GM21526 (cell line): ENCODE measurements around the gene MN1.

Experiments used
- ATAC-seq: cut with Tn5 transposase; IDR thresholded peaks from one replicate; pipeline ENCODE4 v1.9.1; 2021; ENCODE audit warnings: moderate library complexity; ENCODE audit not compliant: unreplicated experiment, low FRiP score

Gene MN1

GRCh38 chr22:27801616-27802345, at the start of gene MN1:
Gene MN1 (minus strand): TSS chr22:27801756. CDS start chr22:27800543, 1,213 bp downstream.
- ATAC-seq: no peak

GRCh38 chr22:27850000-27850521, 48.5 kb upstream of the MN1 start:
- no peak for ATAC-seq

- no peak for ATAC-seq
These were observed 46.4 kb upstream of the MN1 start for GRCh38 chr22:27848005-27848404.

GRCh38 chr22:27846910-27847309, 45.4 kb upstream of the MN1 start:
- ATAC-seq: no peak

GRCh38 chr22:27846248-27846757, 44.7 kb upstream of the MN1 start:
- no peak for ATAC-seq

- no peak for ATAC-seq
These were observed 44.1 kb upstream of the MN1 start for GRCh38 chr22:27845644-27846043.

- no peak for ATAC-seq
These were observed 43.4 kb upstream of the MN1 start for GRCh38 chr22:27844656-27845591.

- ATAC-seq: no peak
These were observed 42.7 kb upstream of the MN1 start for GRCh38 chr22:27844256-27844655.

GRCh38 chr22:27843441-27843840, 41.9 kb upstream of the MN1 start:
- ATAC-seq: no peak

- ATAC-seq: no peak
These were observed 41.3 kb upstream of the MN1 start for GRCh38 chr22:27842669-27843431.

GRCh38 chr22:27842201-27842600, 40.6 kb upstream of the MN1 start:
- ATAC-seq: no peak

- no peak for ATAC-seq
These were observed 38.9 kb upstream of the MN1 start for GRCh38 chr22:27840436-27840835.

- no peak for ATAC-seq
These were observed 37.6 kb upstream of the MN1 start for GRCh38 chr22:27839057-27839660.

GRCh38 chr22:27836181-27836580, 34.6 kb upstream of the MN1 start:
- ATAC-seq: no peak

GRCh38 chr22:27835446-27835845, 33.9 kb upstream of the MN1 start:
- ATAC-seq: no peak

GRCh38 chr22:27834364-27835185, 33.0 kb upstream of the MN1 start:
- no peak for ATAC-seq

GRCh38 chr22:27833803-27834202, 32.2 kb upstream of the MN1 start:
- no peak for ATAC-seq

GRCh38 chr22:27832606-27833005, 31.1 kb upstream of the MN1 start:
- ATAC-seq: no peak

- ATAC-seq: no peak
These were observed 28.1 kb upstream of the MN1 start for GRCh38 chr22:27829620-27830019.
